NCI-H1436 (cell line): Measurements from ENCODE around the gene TLR9.

Source experiments
- DNase-seq: peaks from one replicate; lab custom pipeline; 2025; lab: John Stamatoyannopoulos, UW

TLR9 gene

DNA sequence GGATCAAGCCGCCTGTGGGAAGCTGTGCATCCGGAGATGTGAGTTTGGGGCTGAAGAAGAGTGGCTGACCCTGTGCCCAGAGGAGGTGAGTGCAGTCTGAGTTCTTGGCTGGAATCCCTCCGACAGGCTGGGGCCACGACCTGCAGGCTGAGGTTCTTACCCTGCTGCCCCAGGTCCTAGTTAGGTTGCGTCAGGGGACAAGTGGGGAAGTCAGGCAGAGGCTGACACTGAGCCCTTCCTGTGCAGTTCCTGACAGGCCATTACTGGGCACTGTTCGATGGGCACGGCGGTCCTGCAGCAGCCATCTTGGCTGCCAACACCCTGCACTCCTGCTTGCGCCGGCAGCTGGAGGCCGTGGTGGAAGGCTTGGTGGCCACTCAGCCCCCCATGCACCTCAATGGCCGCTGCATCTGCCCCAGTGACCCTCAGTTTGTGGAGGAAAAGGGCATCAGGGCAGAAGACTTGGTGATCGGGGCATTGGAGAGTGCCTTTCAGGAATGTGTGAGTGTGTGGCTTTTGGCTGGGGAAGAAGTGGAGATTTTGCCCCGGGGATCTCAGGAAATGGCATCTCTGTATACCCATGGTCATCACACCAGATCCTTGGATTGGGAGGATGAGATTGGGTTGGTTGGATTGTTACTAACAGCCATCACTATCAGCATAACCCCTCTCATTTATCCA, 21.4 kb upstream of the TLR9 start:
- DNase-seq: no peak

DNA sequence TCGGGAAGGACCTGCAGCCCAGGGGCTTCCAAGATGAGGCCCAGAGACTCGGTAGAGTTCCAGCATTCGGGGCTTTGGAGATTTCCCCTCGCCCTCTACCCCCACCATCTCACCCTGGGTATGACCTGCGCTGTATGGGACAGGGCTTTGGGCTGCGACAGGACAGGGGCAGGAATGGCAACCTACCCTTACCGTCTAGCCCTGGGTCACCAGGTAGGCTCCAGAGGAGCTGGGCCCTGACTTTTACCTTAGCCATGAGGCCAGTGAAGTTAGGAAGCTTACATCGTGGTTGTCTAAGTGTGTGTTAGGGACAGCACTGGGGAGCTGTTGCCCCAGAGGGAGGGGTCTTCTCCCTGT, 20.8 kb upstream of the TLR9 start:
- DNase-seq: no peak

DNA sequence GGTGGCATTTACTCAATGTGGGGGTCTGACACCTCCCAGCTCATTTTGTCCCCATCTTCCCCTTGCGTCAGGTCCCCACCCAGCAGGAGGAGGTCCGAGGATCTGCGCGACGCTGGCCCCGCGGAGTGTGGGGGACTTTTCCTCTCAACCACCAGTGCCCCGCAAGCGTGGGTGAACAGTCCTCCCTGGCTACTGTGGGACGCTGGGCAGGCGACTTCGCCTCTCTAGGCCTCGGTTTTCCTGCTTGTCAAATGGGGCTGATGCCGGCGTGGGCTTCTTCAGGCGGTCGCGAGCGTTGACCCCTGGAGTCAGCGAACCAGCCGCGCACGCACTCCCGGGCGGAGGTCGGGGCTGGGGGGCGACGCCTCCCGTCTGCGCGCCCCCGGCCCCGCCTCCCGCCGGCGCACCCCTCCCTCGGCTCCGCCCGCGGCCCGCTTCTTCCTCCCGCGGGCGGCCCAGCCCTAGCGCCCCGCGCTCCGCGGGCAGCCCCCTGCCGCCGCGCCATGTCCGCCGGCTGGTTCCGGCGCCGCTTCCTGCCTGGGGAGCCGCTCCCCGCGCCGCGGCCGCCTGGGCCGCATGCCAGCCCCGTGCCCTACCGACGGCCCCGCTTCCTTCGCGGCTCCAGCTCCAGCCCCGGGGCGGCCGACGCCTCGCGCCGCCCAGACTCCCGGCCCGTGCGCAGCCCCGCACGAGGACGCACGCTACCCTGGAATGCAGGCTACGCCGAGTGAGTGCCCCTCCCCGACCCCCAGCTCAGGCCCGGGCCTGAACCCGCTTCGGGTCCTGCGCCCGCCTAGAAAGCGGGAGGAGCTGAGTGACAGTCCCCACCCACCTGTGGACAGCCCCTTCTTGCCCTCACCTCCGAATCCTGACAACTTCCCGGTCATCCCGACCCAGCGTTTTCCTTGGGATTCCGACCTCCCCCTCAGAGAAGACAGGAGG, 20.1 kb upstream of the TLR9 start, which contains the start of gene PPM1M:
PPM1M (plus strand) TSS at position 438 of the 942 bp plus-strand sequence; CDS start at position 504, 66 bp downstream.
- no peak for DNase-seq

DNA sequence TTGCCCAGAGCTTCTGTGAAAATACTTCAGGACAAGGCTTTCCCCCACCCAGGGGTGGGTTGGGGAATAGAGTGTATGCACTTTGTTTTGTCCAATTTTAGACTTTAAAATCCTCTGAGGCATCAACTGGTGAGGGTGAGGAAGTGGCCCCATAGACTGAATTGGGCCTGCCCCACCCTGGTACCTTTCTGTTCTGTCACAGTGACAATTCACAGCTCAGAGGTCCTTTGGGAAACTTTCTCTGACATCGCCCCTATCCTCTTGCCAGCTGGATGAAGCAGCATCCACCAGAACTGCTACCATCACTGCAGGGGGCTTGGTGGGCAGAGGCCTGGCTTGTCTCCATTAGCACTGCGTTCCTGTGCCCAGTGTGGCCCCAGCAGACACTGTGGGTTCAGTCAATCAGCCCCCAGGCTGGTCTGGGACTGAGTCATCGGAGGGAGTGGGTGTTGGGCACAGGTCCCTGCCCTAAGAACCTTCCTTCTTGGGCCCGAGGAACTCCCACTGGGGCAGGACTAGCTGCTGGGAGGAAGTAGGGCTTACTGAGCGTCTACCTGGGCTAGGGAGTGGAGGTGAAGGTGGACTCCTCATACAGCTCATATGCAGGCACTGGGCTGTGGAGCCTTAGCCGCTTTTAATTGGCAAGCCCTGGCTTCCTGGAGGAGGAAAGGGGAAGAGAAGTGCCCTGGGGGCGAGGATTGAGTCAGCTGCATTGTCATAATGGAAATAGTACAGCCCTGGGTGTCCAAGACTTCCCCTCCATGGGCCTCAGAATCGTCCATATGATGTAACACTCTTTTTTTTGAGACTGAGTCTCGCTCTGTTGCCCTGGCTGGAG, 18.6 kb upstream of the TLR9 start:
- no peak for DNase-seq

DNA sequence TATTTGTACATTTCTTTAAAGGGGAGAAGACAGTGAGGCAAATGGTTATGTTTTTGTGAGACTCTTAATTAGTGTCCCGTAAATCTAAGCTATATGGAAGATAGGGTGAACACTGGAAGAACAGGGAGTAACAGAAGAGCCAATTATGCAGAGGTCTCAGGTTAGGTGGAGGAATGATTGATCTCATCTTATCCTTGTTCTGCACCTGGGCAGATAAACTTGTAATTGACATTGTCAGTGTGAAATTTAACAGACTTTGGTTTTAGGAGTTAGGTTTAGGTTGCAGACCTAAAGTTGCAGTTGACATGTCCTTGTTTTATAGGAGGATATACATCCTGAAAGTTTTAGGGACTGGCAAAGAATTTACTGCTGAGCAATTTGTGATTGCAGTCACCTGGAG, 16.6 kb upstream of the TLR9 start:
- DNase-seq: no peak

DNA sequence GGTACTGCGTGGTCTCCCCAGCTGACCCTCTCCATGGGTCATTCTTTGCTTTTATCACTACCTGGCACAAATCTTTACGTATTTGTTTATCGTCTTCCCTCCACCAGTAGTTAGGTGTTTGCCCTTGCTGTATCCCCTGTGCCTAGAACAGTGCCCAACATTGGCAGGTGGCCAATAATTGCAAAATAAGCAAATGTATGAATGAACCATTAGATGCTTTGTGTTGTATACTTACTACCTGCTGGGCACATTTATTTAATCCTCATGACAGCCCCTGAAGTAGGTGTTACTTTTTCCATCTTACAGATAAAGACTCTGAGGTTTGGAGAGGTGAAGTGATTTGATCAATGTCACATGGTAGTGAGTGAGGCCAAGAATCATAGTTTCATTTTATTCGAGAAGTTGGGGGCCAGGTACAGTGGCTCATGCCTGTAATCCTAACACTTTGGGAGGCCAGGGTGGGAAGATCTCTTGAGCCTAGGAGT, 15.5 kb upstream of the TLR9 start:
- no peak for DNase-seq

DNA sequence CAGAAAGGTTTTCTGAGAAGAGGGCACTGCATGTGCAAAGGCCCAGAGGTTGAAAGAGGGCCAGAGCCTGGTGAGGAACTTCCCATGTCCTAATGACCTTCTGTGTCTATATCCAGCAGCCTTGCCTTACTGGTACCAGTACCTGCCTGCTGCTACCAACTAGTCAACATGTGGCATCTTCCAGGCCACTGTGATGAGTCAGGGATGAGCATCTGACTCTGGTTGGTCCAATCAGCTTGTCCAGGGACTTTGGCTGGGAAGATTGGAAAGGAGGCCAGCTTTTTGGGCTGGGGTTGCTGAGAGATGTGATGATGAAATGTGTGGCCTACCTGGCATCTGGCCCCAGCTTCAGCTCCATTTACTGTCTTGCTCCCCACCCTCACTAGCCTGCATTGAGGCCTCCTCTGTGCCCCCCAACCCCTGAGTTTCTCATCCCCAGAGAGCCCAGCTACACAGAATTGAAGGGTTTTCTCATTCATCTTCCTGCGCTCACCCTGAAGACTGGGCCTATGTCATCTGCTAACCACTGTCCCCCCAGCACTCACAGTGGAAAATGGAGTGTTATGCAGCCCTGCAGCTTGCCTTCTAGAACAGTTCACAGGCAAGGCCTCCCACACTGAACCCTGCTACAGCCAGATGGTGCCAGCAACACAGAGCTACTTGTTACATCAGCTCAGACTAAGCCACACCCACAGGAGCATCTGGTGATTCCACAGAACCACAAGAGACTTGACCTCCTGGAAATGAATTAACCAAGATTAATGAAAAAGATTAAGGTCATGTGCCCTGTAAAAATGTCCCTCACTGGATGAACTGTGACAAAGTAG, 14.8 kb upstream of the TLR9 start:
- no peak for DNase-seq

DNA sequence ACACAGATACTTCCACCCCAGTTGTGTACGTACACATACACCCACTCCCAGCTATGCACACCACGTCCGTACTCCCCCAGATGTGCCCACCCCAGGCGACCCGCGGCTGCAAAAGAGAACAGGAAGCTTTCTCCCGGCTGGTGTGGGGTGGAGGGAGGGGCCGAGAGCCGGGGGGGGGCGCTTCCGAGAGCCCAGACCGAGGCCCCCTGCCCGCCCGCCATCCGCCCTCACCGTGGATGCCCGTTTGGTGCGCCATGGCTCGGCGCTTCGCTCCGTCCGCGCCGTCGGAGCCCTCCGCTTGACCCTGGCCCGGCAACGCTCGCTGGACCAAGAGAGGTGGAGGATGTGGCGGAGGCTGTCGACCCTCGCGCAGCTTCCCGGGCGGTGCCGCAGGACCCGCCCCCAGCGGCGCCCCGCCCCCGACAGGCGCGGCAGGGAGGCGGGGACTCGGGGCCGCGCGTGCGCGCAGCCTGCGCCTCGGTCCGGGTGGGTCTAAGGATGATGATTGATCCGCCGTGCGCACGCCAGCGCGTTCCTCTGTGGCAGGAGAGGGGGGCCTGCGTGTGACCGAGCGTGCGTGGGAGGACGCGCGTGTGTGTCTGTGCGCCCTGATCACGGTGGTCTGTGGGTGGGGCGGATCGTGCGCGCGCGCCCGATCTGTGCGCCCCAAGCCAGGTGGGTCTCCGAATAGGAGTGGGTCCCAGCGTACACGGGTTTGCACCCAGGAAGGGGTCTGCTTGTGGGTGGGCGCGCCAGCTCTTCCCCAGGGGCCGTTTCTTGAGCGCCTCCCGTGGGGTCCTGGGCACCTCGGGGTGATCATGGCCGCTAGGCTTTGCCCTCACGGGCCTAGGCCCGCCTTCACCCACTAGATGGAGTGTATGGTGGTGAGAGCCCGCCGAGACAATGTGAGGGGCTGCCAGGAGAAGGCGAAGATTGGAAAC, 13.6 kb upstream of the TLR9 start, which contains the start of gene TWF2:
TWF2 (minus strand) TSS at position 398 of the 941 bp plus-strand sequence; CDS start at position 256, 142 bp downstream.
- DNase-seq: peak; percentile 42

DNA sequence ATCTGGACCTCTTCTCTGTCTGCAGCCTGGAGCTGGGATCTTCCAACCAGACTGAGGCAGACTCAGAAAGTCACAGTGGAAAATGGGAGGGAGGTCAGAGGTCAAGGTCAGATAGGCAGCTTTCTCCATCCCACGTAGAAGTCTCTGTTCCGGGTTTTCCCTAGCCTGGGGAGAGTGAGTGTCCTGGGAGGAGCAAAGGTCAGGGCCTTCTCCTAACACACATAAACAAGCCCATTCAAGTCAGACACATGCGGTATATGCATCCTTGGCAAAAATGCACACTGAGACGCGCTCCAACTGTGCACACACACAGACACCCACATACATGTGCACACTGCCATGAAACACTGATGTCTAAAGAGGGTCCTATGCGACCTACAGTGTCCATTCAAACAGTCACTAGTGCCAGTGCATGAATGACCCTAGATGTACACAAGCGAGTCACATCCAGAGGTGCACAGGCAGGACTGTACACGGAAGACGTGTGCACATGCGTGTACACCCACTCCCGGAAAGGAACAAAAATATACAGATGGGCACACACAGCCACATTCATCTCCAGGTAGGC, 12.8 kb upstream of the TLR9 start:
- no peak for DNase-seq

DNA sequence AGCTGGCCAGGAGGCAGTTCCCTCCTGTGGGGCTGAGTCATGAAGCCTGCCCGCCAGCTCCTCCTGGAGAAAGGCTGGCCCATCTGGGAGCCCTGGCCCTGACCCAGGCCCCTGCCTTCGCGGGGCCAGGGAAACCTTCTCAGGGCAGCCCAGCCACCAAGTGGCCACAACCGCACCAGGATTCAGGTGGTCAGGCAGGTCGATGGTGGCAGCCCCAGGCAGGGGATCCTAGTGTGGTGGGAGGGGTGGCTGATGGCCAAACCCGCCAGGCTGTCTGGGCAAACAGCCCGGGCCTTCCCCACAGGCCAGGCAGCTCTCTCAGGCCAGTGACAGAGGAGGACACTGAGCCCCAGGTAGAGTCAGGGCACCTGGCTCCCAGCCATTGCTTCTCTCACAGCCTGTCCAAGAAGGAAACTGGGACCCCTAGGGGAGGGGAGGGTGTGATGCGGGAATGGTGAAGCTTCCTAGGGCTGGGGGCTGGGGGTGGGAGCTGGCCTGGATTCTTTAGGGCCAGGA, 12.3 kb upstream of the TLR9 start:
- no peak for DNase-seq

DNA sequence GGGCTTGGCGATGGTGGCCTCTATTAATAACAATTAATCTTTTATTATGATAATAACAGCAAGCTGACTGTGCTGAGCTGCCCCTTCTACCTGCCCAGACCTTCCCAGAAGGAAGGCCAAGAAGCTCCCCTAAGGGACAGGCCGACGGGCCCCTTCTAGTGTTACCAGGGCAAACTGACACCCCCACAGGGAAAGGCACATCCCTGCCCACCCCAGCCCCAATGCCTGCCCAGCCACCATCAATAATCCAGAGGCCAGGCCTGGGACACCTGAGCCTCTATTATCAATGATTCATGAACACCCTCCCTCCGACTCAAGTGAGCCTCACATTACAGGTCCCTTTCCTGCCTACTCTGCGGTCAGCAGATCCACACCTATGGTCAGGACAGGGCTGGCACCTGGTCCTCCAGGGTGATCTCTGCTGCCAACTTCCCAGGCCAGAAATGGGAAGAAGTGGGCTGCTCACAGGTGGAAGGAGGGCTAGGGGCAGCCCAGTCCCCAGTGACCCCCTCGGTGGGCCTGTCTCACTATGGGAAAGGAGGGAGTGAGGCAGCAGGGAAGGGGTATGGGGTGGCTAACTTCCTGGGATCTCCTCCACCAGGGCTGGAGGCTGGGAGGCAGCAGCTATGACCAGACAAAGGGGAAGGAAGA, 11.7 kb upstream of the TLR9 start:
- DNase-seq: no peak

DNA sequence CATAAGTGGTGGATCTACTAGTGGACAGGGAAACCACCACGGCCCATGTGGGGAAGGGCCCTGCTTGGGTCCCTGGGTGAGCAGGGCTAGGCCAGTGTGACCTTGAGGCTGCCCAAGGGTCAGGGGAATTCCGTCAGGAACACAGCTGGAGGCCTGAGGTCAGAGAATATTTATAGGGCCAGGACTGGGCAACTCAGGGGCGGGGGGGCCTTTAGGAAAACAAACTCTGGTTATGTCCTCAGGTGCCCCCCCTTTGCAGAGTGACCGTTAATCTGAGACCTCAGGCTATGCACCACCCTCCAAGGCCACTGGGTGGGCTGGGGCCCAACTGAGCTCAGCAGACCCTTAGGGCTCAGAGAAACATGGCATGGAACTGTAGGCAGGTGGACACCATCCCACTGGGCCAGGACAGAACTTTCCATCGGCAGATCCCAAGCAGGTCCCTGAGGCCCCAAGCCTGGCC, 11.0 kb upstream of the TLR9 start:
- no peak for DNase-seq

DNA sequence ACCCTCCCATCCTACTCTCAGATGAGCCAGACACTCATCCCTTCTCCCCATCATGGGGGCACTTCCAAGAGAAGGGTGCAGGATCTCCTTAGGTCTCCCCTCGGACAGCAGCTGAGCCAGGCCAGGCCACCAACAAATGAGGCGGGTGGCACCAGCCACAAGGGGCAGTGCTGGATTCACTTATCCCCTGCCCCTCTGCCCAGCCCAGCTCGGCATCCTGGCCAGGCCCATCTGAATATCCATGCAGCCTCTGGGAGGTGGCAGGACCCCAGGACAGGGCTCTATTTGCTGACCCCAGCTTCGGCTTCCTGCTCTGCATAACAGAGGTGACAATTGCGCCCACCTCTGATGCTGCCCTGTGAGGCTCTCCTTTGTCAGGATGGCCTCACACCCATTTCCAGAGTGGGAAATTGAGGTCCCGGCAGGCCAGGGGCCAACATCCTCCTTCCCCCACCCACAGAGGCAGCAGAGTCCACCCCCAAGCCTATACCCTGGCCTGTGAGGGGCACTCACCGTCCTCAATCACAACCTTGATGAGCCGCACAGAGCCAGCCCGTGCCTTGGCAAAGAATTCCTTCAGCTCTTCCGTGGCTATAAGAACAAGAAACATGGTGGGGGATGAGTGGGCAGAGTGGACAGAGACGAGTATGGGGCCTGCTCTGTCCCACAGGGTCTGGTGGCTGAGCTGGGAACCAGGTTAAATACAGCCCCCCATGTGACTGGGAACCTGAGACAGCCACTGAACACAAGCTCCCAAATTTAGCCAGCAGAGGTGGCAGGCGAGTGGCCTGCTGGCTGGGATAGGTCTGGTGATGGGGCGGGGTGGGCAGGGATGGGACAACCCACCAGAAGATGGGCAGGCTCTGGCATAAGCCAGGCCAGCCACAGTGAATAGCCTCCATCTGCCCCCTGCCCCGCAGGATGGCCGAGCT, 9.3 kb upstream of the TLR9 start:
- DNase-seq: no peak

DNA sequence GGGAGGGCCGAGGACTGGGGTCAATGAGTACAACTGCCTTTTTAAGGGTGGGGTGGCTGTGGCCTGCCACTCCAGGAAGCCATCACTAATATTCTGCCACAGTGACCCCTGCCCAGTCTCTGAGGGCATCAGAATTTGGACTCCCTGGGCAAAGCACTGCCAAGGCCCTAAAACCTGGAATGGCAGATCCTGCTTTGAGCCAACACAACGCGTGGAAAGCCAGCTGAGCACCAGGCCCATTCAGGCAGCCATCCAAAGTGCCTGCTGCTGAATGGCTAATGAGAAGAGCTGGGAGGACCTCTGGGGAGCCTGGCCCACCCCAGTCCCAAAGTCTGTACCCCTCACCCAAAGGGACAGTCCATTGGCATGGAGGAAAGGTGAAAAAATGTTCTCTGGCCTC, 8.5 kb upstream of the TLR9 start:
- no peak for DNase-seq

DNA sequence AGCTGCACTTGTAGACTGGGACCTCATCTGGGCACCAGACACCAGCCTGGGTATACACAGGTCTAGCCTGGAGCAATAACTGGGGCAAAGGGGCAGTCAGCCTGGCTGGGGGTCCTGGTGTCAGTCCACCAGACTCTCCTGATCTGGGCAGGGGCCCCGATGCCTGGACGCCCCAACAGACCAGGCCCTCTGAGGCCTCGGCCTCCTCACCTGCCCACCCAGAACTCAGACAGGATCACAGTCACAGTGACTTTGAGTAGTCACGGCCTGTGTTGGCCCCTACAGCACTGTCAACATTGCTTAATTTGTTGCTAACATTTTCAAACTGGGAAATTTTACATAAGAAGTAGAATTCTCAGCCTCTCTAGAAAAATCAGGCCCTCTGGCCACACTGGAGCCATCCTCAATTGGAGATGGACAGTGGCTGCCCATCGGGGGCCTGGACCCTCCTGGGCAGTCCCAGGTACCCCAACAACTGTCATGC, 7.7 kb upstream of the TLR9 start:
- no peak for DNase-seq

DNA sequence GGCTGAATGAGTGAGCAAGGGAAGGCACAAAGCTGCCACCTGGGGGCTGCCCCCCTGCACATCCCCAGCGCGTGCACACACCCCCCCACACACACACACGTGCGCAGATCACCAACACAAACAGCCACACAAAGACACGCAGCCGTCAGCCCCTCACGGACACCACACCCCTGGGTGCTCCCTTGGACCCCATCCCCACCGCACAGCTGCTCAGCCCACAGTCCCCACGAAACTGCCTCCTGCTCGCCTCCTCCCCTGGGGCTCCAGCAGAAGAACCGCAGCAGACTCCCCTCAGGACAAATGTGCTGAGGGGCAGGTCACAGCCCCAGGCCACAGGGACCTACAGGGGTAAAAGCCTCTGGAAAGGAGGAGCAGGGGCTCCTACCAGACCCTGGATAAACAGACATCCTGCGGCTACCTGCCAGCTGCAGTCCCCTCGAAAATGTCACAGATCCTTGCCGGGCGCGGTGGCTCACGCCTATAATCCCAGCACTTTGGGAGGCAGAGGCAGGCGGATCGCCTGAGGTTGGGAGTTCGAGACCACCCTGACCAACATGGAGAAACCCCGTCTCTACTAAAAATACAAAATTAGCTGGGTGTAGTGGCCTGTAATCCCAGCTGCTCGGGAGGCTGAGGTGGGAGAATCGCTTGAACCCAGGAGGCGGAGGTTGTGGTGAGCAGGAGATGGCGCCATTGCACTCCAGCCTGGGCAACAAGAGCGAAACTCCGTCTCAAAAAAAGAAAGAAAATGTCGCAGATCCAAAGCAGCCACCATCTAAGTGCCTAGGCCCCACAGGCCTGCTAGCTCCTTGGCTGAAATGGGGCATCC, 7.0 kb upstream of the TLR9 start:
- no peak for DNase-seq
